Measurements from ENCODE around the gene TRA2A. TPM values are rescaled to one million over a fixed set of nuclear protein-coding genes. Genes with fewer than 3 reads are reported as not detected.

Gene TRA2A
- total RNA-seq, 1 experiment from 2014 or later = 169 TPM

DNA sequence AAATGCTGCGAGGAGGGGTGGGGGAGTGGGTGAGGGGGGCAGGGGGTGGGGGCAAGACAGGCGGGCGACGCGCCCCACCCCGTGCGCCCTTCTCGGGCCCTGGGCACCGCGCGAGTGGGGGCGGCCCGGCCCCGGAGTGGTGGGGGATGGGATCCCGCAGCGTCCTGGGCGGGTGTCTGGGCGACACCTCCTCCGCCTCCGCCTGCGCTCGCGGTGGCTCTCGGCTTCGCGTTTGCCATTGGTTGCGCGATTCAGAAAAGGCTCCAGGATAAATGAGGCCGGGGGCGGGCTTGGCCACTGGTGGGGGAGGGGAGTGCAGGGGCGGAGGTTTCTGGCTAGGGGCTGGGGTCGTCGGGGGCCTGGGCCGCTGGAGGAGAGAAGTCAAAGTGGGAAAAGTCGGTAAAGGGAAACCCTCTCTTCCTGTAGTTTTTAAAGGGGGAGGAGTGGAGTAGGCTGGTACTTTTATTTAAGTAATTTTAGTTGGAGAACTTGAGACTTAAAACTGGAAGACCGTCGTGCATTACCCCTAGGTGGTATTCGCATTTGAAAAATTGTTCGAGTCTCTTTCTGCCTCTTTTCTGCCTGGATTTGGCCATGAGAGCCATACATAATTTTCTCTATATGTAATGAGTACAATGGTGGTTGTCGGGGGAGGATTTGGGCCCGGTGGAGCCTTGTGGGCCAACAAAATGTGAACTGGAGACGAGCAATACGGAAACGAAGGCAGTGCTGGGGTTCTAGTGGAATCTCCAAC, 60.5 kb downstream of the TRA2A start:
- Histone ChIP-seq H3K9me3 (ENCODE audit: control insufficient read depth, low read depth, low read length) (no peaks in the 10 kb centered on the region), H4K5ac (ENCODE audit: insufficient read length, low read depth, low read length) (no peak overlapping the region), H3K27ac (ENCODE audit: insufficient read length, low read depth, low read length) (peak overlapping the region; percentile 92), H3K79me2 (ENCODE audit: insufficient read depth, low read length) (peaks cover 33% of the 10 kb centered on the region; the same call in 1 of the 2 replicates), H4K20me1 (ENCODE audit: control insufficient read depth, insufficient read depth, insufficient read length) (no peaks in the 10 kb centered on the region), H2AK5ac (ENCODE audit: insufficient read length, low read length) (no peak overlapping the region), H3K79me1 (ENCODE audit: insufficient read depth, low read depth, low read length, poor library complexity, severe bottlenecking) (no peaks in the 10 kb centered on the region), H3K4ac (ENCODE audit: low read depth, low read length) (no peak overlapping the region), H3K4me1 (ENCODE audit: insufficient read depth, low read length) (no peaks in the 10 kb centered on the region), H2BK5ac (ENCODE audit: insufficient read length, low read length) (no peak overlapping the region), H3K56ac (ENCODE audit: insufficient read length, low read depth, low read length) (no peak overlapping the region), H3K23ac (ENCODE audit: insufficient read length, low read depth, low read length) (no peak overlapping the region), H2BK15ac (ENCODE audit: low read depth, low read length) (no peak overlapping the region), H4K91ac (ENCODE audit: insufficient read length, low read depth, low read length) (no peak overlapping the region), H3K14ac (ENCODE audit: insufficient read depth, low read length) (no peak overlapping the region; the same call in 1 of the 2 replicates), H2AFZ (ENCODE audit: low read length) (no peak overlapping the region), H2BK20ac (ENCODE audit: low read depth, low read length, poor library complexity, severe bottlenecking) (no peak overlapping the region), H2BK120ac (ENCODE audit: low read depth, low read length, poor library complexity, severe bottlenecking) (no peak overlapping the region), H2BK12ac (ENCODE audit: insufficient read length, low read depth, low read length) (no peak overlapping the region), H3K18ac (ENCODE audit: insufficient read length, low read depth, low read length) (peak overlapping the region; percentile 78), H3K27me3 (ENCODE audit: insufficient read depth, low read length) (no peaks in the 10 kb centered on the region), H4K8ac (replicated peaks; ENCODE audit: insufficient read length, low read depth, low read length) (no peak overlapping the region), H3T11ph (ENCODE audit: low read length) (no peak overlapping the region), H3K23me2 (ENCODE audit: insufficient read length, low read depth, low read length, poor library complexity, severe bottlenecking) (peaks cover 31% of the 10 kb centered on the region), H3K9ac (ENCODE audit: extremely low read depth, insufficient read length, low read length) (peak overlapping the region; percentile 94), H3K4me2 (ENCODE audit: insufficient read depth, insufficient read length, low read length) (peak overlapping the region; percentile 96)
- Mint-ChIP-seq H3K36me3 (ENCODE audit: insufficient read depth in 1 of 3, low read depth in 3 of 3) (peaks cover 13 to 17% (median 15%) of the 10 kb centered on the region in 3 experiments), H3K4me1 (peaks cover 14 to 15% of the 10 kb centered on the region in 2 experiments), H3K9me3 (peaks cover 3 to 6% of the 10 kb centered on the region in 2 experiments), H3K27me3 (ENCODE audit: low read depth) (no peaks in the 10 kb centered on the region; the same call in 1 of the 2 replicates), H3K27ac (peak overlapping the region; percentile 99 to 100 (median 99)), H3K4me3 (peak overlapping the region; percentile 91 to 99)
- WGBS (ENCODE audit: extremely low coverage, insufficient read length, low lambda C conversion rate) = no CpG with 5 or more reads among the region's 44 CpGs
- TF ChIP-seq, protein P1, sequence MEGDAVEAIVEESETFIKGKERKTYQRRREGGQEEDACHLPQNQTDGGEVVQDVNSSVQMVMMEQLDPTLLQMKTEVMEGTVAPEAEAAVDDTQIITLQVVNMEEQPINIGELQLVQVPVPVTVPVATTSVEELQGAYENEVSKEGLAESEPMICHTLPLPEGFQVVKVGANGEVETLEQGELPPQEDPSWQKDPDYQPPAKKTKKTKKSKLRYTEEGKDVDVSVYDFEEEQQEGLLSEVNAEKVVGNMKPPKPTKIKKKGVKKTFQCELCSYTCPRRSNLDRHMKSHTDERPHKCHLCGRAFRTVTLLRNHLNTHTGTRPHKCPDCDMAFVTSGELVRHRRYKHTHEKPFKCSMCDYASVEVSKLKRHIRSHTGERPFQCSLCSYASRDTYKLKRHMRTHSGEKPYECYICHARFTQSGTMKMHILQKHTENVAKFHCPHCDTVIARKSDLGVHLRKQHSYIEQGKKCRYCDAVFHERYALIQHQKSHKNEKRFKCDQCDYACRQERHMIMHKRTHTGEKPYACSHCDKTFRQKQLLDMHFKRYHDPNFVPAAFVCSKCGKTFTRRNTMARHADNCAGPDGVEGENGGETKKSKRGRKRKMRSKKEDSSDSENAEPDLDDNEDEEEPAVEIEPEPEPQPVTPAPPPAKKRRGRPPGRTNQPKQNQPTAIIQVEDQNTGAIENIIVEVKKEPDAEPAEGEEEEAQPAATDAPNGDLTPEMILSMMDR (conservative IDR thresholded peaks at IDR 0.05) = no peak
- DNase-seq = peak; percentile 92
